BJ (cell line): ENCODE data around the gene AMMECR1L. TPM values are rescaled to one million over a fixed set of nuclear protein-coding genes. Genes with fewer than 3 reads are reported as not detected.

Experiments
- CTCF ChIA-PET: fragments of 350-600 bp; formaldehyde crosslinking; extraction: SDS; loops from one replicate; lab custom pipeline; 2021; ENCODE audit warnings: antibody characterized with exemption, inconsistent platforms; lab: Yijun Ruan, JAX
- POLR2A ChIA-PET: fragments of 300-600 bp; sonication (Branson Sonifier 250); formaldehyde crosslinking; extraction: SDS; loops from one replicate; lab custom pipeline; 2021; ENCODE audit warnings: antibody characterized with exemption; lab: Charles Lee
- DNase-seq: peaks from one replicate; pipeline ENCODE4 v3.0.0-alpha.2; 2011; ENCODE audit warnings: low read depth
- H3K27me3 ChIP-seq: 2 replicates; pipeline ENCODE4 v1.6.0; 2011; ENCODE audit warnings: low read length; ENCODE audit not compliant: control insufficient read depth, insufficient read depth
- H3K36me3 ChIP-seq: 2 replicates; pipeline ENCODE4 v1.5.1; 2011; ENCODE audit warnings: low read length; ENCODE audit not compliant: control insufficient read depth, insufficient read depth
- H3K4me3 ChIP-seq: 2 replicates; pipeline ENCODE4 v1.5.1; 2011; ENCODE audit warnings: low read depth, mild to moderate bottlenecking, control low read depth, low read length
- polyA plus RNA-seq: library from polyadenylated mRNA; depleted of rRNA; stranded (reverse); fragments of >200 nt; gene quantifications from 2 replicates; pipeline ENCODE4 v1.2.3, GENCODE V29; 2011
- TF ChIP-seq, protein P1 (sequence below): IDR thresholded peaks from 2 replicates; pipeline ENCODE4 v1.5.1; 2011; ENCODE audit warnings: low read depth, mild to moderate bottlenecking, control low read depth, inconsistent platforms, low read length, moderate library complexity; ENCODE audit not compliant: insufficient read depth

Gene AMMECR1L
- polyA plus RNA-seq, 1 experiment = 15.1 TPM

DNA sequence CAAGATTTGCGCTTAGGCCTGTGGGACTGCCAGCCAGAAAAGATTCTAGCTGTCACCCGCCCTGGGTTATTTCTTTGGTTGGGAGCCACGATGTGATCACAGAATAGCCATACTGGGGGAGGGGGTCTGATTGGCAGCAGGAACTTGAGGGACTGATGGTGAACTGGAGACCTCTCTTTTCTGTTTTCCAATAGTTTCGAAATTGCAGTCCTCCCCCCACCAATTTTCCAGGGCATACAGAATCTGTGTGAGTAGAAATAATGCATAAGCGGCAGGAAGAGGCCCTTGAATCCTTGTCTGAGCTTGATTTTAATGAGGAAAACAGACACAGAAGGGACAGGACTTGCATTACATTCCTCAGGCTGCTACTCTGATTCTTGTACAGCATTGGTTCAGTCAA, 25.6 kb downstream of the AMMECR1L start:
- POLR2A ChIA-PET = no interaction called here
- Histone ChIP-seq H3K4me3 (no peak overlapping the region), H3K27me3 (no peaks in the 10 kb centered on the region), H3K36me3 (peaks cover 4% of the 10 kb centered on the region)
- TF ChIP-seq, protein P1, sequence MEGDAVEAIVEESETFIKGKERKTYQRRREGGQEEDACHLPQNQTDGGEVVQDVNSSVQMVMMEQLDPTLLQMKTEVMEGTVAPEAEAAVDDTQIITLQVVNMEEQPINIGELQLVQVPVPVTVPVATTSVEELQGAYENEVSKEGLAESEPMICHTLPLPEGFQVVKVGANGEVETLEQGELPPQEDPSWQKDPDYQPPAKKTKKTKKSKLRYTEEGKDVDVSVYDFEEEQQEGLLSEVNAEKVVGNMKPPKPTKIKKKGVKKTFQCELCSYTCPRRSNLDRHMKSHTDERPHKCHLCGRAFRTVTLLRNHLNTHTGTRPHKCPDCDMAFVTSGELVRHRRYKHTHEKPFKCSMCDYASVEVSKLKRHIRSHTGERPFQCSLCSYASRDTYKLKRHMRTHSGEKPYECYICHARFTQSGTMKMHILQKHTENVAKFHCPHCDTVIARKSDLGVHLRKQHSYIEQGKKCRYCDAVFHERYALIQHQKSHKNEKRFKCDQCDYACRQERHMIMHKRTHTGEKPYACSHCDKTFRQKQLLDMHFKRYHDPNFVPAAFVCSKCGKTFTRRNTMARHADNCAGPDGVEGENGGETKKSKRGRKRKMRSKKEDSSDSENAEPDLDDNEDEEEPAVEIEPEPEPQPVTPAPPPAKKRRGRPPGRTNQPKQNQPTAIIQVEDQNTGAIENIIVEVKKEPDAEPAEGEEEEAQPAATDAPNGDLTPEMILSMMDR = no peak
- CTCF ChIA-PET = no interaction called here
- no peak for DNase-seq

DNA sequence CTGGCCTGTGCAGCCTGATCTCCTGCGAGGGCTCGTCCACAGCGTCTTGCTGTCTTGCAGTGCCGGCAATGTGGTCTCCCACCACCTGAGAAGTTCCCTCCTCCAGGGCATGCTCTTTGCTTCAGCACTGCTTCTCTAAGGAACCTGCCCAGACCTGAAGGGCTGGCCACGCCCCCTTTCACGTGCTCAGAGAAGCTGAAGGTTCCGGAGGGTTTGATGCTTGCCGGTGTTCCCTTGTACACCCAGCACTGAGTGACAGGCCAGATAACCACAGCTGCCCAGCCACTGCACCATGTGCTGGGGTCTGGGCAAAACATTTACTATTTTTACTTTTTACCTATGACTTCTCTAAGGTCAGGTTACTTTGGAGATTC, 26.1 kb downstream of the AMMECR1L start:
- ChIA-PET POLR2A (no interaction called here), CTCF (no interaction called here)

DNA sequence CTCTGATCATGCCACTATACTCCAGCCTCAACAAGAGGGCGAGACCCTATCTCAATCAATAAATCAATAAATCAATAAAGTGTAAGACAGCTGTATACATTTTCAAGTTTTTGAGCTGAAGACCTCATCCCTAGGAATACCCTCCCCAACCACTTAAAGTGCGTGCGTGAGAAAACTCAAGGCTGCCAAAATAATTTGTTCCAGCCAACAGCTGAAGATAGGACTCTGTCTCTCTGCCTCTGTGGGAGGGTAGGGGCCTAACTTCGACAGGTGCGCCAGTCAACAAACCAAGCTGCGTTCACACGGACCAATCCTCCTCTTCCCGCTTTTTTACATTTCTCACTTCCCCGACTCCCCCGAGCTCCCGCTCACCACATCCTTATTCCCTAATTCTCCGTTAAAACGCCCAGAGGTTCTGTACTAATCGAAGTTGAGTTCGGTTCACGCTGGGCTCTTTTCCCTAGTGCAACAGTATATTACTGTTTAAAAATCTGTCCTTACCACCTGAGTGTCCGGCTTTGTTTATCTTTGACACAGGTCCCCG, 28.4 kb downstream of the AMMECR1L start:
- Histone ChIP-seq H3K4me3 (peak overlapping the region; percentile 92), H3K27me3 (no peaks in the 10 kb centered on the region), H3K36me3 (no peaks in the 10 kb centered on the region)
- CTCF ChIA-PET = interaction anchor here (1.2 to 1.4 kb wide), 3 partner anchors 11 to 266 kb away, joined by 4 read pairs; no protein-coding TSS in a partner anchor
- DNase-seq = no peak
- POLR2A ChIA-PET = no interaction called here
- TF ChIP-seq, protein P1 = no peak

More for the DNA sequence above, 26.1 kb downstream of the AMMECR1L start:
- no peak overlapping the region for H3K4me3 ChIP-seq
- DNase-seq = no peak
- TF ChIP-seq, protein P1 = no peak
- H3K27me3 ChIP-seq = no peaks in the 10 kb centered on the region
- H3K36me3 ChIP-seq = peaks cover 4% of the 10 kb centered on the region

DNA sequence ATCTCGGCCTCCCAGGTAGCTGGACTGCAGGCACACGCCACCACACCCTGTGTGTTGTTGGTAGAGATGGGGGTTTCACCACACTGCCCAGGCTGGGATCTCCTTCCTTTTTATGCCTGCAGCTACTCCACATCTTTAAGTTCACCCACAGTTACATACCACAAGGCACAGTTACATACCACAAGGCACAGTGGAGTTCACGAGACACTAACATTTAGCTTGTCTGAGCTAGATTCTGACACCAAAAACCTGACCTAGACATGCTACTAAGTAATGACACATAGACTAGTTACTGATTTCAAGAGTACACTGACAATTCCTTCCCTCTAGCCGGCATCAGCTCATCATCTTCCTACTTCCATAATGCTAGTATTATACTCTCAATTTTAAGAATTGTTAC, 32.1 kb downstream of the AMMECR1L start:
- TF ChIP-seq, protein P1 = no peak
- peaks cover 5% of the 10 kb centered on the region for H3K36me3 ChIP-seq
- POLR2A ChIA-PET = no interaction called here
- H3K4me3 ChIP-seq = no peak overlapping the region
- DNase-seq = no peak
- no peaks in the 10 kb centered on the region for H3K27me3 ChIP-seq
- CTCF ChIA-PET = interaction anchor here (1.2 kb wide), 1 partner anchor 10 kb away, joined by 4 read pairs; no protein-coding TSS in a partner anchor

DNA sequence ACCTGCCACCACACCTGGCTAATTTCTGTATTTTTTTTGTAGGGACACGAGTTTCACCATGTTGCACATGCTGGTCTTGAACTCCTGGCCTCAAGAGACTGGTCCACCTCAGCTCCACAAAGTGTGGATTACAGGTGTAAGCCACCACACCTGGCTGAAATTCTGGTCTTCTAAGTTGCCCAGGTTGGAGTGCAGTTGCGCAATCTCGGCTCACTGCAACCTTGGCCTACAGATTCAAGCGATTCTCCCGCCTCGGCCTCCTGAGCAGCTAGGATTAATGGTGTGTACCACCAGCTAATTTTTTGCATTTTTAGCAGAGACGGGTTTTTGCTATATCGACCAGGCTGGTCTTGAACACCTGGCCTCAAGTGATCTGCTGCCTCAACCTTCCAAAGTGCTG, 33.4 kb downstream of the AMMECR1L start:
- CTCF ChIA-PET = interaction anchor here (0.5 to 0.6 kb wide), 2 partner anchors 9 to 177 kb away, joined by 3 read pairs; no protein-coding TSS in a partner anchor

More for the DNA sequence above, 33.4 kb downstream of the AMMECR1L start:
- no peaks in the 10 kb centered on the region for H3K27me3 ChIP-seq
- no peak overlapping the region for H3K4me3 ChIP-seq
- peaks cover 10% of the 10 kb centered on the region for H3K36me3 ChIP-seq
- TF ChIP-seq, protein P1 = no peak
- no peak for DNase-seq
- POLR2A ChIA-PET = no interaction called here
